Suprapubic skin (tissue), 4 donors: ENCODE data around the gene LHFPL3. TPM values are rescaled to one million over a fixed set of nuclear protein-coding genes. Genes with fewer than 3 reads are reported as not detected.

ENCODE experiments used
- DNase-seq, 2 donors: peaks; one replicate each; pipeline ENCODE4 v3.0.0-alpha.2; 2019; ENCODE audit warnings: low spot score in 2 of 2
- H3K27ac ChIP-seq: fragments of 200-600 bp; sonication (generic); one replicate; pipeline ENCODE4 v1.5.1; 2019
- H3K27me3 ChIP-seq: fragments of 200-600 bp; sonication (generic); one replicate; pipeline ENCODE4 v1.5.1; 2019
- H3K36me3 ChIP-seq: fragments of 200-600 bp; sonication (generic); one replicate; pipeline ENCODE4 v1.5.1; 2019
- H3K4me1 ChIP-seq: fragments of 200-600 bp; sonication (generic); one replicate; pipeline ENCODE4 v1.5.1; 2019
- H3K4me3 ChIP-seq: fragments of 200-600 bp; sonication (generic); one replicate; pipeline ENCODE4 v1.5.1; 2019; ENCODE audit warnings: mild to moderate bottlenecking
- H3K9me3 ChIP-seq: fragments of 200-600 bp; sonication (generic); one replicate; pipeline ENCODE4 v1.5.1; 2019
- CTCF ChIP-seq, 2 donors: fragments of 200-600 bp in 1 of 2; fragments of 450-650 bp in 1 of 2; sonication (generic) in 1 of 2; IDR thresholded peaks; one replicate each; pipeline ENCODE4 v1.5.1; 2016 to 2019; ENCODE audit warnings: antibody characterized with exemption in 2 of 2, mild to moderate bottlenecking in 1 of 2, moderate library complexity in 1 of 2
- EP300 ChIP-seq: sonication (generic); formaldehyde crosslinking; IDR thresholded peaks from one replicate; pipeline ENCODE4 v1.6.1; 2017; ENCODE audit warnings: antibody characterized with exemption
- POLR2A ChIP-seq, 2 donors: fragments of 450-650 bp; IDR thresholded peaks; one replicate each; pipeline ENCODE4 v1.6.1; 2017; ENCODE audit warnings: antibody characterized with exemption in 2 of 2, mild to moderate bottlenecking in 2 of 2, moderate library complexity in 2 of 2
- POLR2AphosphoS5 ChIP-seq, 3 donors: sonication (generic); formaldehyde crosslinking; IDR thresholded peaks; one replicate each; pipeline ENCODE4 v1.6.1; 2017; ENCODE audit warnings: antibody characterized with exemption in 3 of 3
- WGBS: methylation state at CpG from one replicate; pipeline ENCODE4 v1.1.5; 2018; 5-methylcytosine and 5-hydroxymethylcytosine counted together
- total RNA-seq, 4 donors: library from RNA; depleted of rRNA; stranded (reverse); fragments of >200 nt; gene quantifications; one replicate each; pipeline ENCODE4 v1.1.0, GENCODE V29; 2016

Gene LHFPL3
- total RNA-seq, 4 donors from 2014 or later: not detected

- 67% methylated on average over 4 of the region's 4 CpGs for WGBS
- TF ChIP-seq EP300 (no peak), POLR2AphosphoS5 (IDR thresholded peaks at IDR 0.05) (no peak)
Measured at GRCh38 chr7:104357166-104357565, 28.8 kb downstream of the LHFPL3 start.

GRCh38 chr7:104358446-104359132, 30.2 kb downstream of the LHFPL3 start:
- no peak for TF ChIP-seq POLR2A (IDR thresholded peaks at IDR 0.05)
- TF ChIP-seq EP300: no peak
- TF ChIP-seq POLR2AphosphoS5 (IDR thresholded peaks at IDR 0.05): no peak
- no peak for TF ChIP-seq CTCF (IDR thresholded peaks at IDR 0.05)
- Histone ChIP-seq H3K4me3 (no peak overlapping the region), H3K36me3 (no peaks in the 10 kb centered on the region), H3K4me1 (no peaks in the 10 kb centered on the region), H3K27ac (no peak overlapping the region), H3K27me3 (no peaks in the 10 kb centered on the region), H3K9me3 (no peaks in the 10 kb centered on the region)
- no peak for DNase-seq
- WGBS: 58% methylated on average over 5 of the region's 5 CpGs

More at GRCh38 chr7:104357166-104357565, 28.8 kb downstream of the LHFPL3 start:
- Histone ChIP-seq H3K9me3 (no peaks in the 10 kb centered on the region), H3K27me3 (no peaks in the 10 kb centered on the region), H3K27ac (no peak overlapping the region), H3K36me3 (no peaks in the 10 kb centered on the region), H3K4me1 (no peaks in the 10 kb centered on the region), H3K4me3 (no peak overlapping the region)
- DNase-seq: no peak

GRCh38 chr7:104362756-104363155, 34.4 kb downstream of the LHFPL3 start:
- Histone ChIP-seq H3K27ac (no peak overlapping the region), H3K36me3 (no peaks in the 10 kb centered on the region), H3K9me3 (no peaks in the 10 kb centered on the region), H3K27me3 (no peaks in the 10 kb centered on the region), H3K4me3 (no peak overlapping the region), H3K4me1 (no peaks in the 10 kb centered on the region)
- WGBS: 30% methylated on average over 1 of the region's 1 CpG
- no peak for TF ChIP-seq CTCF (IDR thresholded peaks at IDR 0.05)
- TF ChIP-seq POLR2A (IDR thresholded peaks at IDR 0.05): no peak
- no peak for DNase-seq

GRCh38 chr7:104363355-104363754, 35.0 kb downstream of the LHFPL3 start:
- TF ChIP-seq EP300 (no peak), CTCF (IDR thresholded peaks at IDR 0.05) (no peak), POLR2AphosphoS5 (IDR thresholded peaks at IDR 0.05) (no peak), POLR2A (IDR thresholded peaks at IDR 0.05) (no peak)
- Histone ChIP-seq H3K36me3 (no peaks in the 10 kb centered on the region), H3K27me3 (no peaks in the 10 kb centered on the region), H3K4me1 (no peaks in the 10 kb centered on the region), H3K9me3 (no peaks in the 10 kb centered on the region), H3K27ac (no peak overlapping the region), H3K4me3 (no peak overlapping the region)
- no peak for DNase-seq
- 79% methylated on average over 5 of the region's 5 CpGs for WGBS

GRCh38 chr7:104366390-104366789, 38.0 kb downstream of the LHFPL3 start:
- H3K4me3 ChIP-seq: no peak overlapping the region
- H3K36me3 ChIP-seq: no peaks in the 10 kb centered on the region
- no peaks in the 10 kb centered on the region for H3K4me1 ChIP-seq
- H3K9me3 ChIP-seq: no peaks in the 10 kb centered on the region
- no peak for DNase-seq
- H3K27me3 ChIP-seq: no peaks in the 10 kb centered on the region
- H3K27ac ChIP-seq: no peak overlapping the region
- TF ChIP-seq POLR2A (IDR thresholded peaks at IDR 0.05) (no peak), EP300 (no peak), POLR2AphosphoS5 (IDR thresholded peaks at IDR 0.05) (no peak), CTCF (IDR thresholded peaks at IDR 0.05) (no peak)
- WGBS: 41% methylated on average over 1 of the region's 1 CpG

- H3K4me1 ChIP-seq: no peaks in the 10 kb centered on the region
- TF ChIP-seq EP300 (no peak), POLR2A (IDR thresholded peaks at IDR 0.05) (no peak), CTCF (IDR thresholded peaks at IDR 0.05) (no peak), POLR2AphosphoS5 (IDR thresholded peaks at IDR 0.05) (no peak)
- H3K27ac ChIP-seq: no peak overlapping the region
- H3K27me3 ChIP-seq: no peaks in the 10 kb centered on the region
- no peak for DNase-seq
- no peaks in the 10 kb centered on the region for H3K9me3 ChIP-seq
- H3K4me3 ChIP-seq: no peak overlapping the region
- H3K36me3 ChIP-seq: no peaks in the 10 kb centered on the region
Measured at GRCh38 chr7:104367926-104368325, 39.5 kb downstream of the LHFPL3 start.
